ENCODE data around the gene CCDC112. TPM values are rescaled to one million over a fixed set of nuclear protein-coding genes. Genes with fewer than 3 reads are reported as not detected.

CCDC112 gene
- total and polyA plus RNA-seq, 10 donors = 3.4 to 12.7 (median 4.3) TPM

DNA sequence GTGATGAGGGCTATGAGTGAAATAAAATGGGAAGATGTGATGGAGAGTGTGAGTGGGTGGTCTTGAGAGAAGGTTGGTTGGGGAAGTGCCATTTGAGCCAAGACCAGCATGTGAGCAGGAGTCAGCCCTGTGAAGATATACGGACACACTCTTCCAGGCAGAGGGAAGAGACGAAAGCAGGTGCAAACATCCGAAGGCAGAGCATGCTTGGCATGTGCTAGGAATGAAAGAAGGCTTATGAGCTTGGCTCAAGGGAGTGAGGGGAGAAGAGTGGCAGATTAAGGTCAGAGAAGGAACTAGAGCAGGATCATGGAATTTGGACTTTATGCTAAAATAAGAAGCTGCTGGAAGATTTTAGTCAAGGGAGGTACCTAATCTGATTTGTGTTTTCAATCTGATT lies 23.6 kb upstream of the CCDC112 start:
- peaks cover 0 to 5% (median 0%) of the 10 kb centered on the region in 7 donors for H3K27me3 ChIP-seq (replicated peaks in 1 of 7)
- TF ChIP-seq POLR2AphosphoS5 (IDR thresholded peaks at IDR 0.05) (no peak), POLR2A (IDR thresholded peaks at IDR 0.05) (no peak)
- TF ChIP-seq, protein P1, sequence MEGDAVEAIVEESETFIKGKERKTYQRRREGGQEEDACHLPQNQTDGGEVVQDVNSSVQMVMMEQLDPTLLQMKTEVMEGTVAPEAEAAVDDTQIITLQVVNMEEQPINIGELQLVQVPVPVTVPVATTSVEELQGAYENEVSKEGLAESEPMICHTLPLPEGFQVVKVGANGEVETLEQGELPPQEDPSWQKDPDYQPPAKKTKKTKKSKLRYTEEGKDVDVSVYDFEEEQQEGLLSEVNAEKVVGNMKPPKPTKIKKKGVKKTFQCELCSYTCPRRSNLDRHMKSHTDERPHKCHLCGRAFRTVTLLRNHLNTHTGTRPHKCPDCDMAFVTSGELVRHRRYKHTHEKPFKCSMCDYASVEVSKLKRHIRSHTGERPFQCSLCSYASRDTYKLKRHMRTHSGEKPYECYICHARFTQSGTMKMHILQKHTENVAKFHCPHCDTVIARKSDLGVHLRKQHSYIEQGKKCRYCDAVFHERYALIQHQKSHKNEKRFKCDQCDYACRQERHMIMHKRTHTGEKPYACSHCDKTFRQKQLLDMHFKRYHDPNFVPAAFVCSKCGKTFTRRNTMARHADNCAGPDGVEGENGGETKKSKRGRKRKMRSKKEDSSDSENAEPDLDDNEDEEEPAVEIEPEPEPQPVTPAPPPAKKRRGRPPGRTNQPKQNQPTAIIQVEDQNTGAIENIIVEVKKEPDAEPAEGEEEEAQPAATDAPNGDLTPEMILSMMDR (IDR thresholded peaks at IDR 0.05 in 8 of 11, conservative IDR thresholded peaks at IDR 0.05 in 3 of 11) = no peak
- 84 to 93% (median 87%) methylated on average over 3 of the region's 3 CpGs for WGBS, 5 donors

DNA sequence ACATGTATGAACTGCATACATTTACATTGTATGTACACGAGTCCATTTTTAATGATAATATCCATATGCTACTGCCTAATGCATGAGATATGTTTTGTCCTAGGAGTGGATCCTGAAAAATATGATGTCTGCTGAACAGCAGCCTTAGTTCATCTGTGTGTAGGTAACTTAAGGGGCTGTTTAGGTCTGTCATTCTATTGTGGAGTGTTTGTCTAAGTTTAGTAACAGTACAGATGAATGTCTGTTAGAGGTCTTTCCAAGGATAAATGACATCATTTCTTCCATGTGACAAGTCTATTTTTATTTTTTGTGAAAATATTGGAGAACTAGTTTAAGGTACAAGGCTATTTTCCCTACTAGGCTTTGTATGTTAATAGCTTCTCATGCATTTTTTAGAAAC lies 22.6 kb upstream of the CCDC112 start:
- 0% methylated on average over 1 of the region's 1 CpG for WGBS, 5 donors
- TF ChIP-seq, protein P1 (IDR thresholded peaks at IDR 0.05 in 8 of 11, conservative IDR thresholded peaks at IDR 0.05 in 3 of 11) = no peak
- no peak for TF ChIP-seq POLR2AphosphoS5 (IDR thresholded peaks at IDR 0.05)
- no peak for TF ChIP-seq POLR2A (IDR thresholded peaks at IDR 0.05)
- peaks cover 0 to 3% (median 0%) of the 10 kb centered on the region in 7 donors for H3K27me3 ChIP-seq (replicated peaks in 1 of 7)
- H3K36me3 ChIP-seq = no peaks in the 10 kb centered on the region
- H3K4me3 ChIP-seq = no peak overlapping the region
- intact Hi-C loops (cut with DNase I; ENCODE audit: low total_unique reads) = loop anchor here (10.0 kb wide), 1 partner anchor 516 kb away; no protein-coding TSS in a partner anchor
- DNase-seq = no peak
- H3K27ac ChIP-seq = no peak overlapping the region
- H3K9me3 ChIP-seq = no peaks in the 10 kb centered on the region
- no peaks in the 10 kb centered on the region for H3K4me1 ChIP-seq

More for the DNA sequence above, 23.6 kb upstream of the CCDC112 start:
- Histone ChIP-seq H3K36me3 (no peaks in the 10 kb centered on the region), H3K4me3 (no peak overlapping the region), H3K9me3 (no peaks in the 10 kb centered on the region), H3K27ac (no peak overlapping the region), H3K4me1 (no peaks in the 10 kb centered on the region)
- no peak for DNase-seq
- intact Hi-C loops (cut with DNase I; ENCODE audit: low total_unique reads) = no loop called here

DNA sequence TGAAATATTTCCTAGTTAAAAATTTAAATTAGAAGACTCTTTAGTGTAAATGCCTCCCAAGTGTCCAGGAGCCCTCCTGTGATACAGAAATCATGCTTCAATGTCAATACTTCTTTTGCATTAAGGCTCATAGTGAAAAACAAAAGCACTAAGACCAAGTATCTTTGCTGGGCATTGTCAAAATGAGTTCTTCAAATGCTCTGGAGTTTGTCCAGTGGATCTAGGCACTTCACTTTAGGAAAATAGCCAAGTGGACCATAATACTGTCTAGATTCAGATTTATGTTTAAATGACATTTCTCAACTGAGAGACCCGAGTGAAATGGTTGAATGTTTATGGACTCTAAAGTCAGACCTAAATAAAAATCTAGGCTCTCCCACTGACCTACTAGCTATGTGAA lies 21.3 kb upstream of the CCDC112 start:
- Histone ChIP-seq H3K27ac (no peak overlapping the region), H3K4me1 (no peaks in the 10 kb centered on the region), H3K27me3 (replicated peaks in 1 of 7) (peaks cover 0 to 3% (median 0%) of the 10 kb centered on the region in 7 donors), H3K36me3 (no peaks in the 10 kb centered on the region), H3K9me3 (no peaks in the 10 kb centered on the region), H3K4me3 (no peak overlapping the region)
- no peak for DNase-seq
- WGBS, 5 donors = 70 to 76% (median 71%) methylated on average over 1 of the region's 1 CpG
- intact Hi-C loops (cut with DNase I; ENCODE audit: low total_unique reads) = loop anchor here (10.0 kb wide), 1 partner anchor 517 kb away; no protein-coding TSS in a partner anchor
- TF ChIP-seq, protein P1 (IDR thresholded peaks at IDR 0.05 in 8 of 11, conservative IDR thresholded peaks at IDR 0.05 in 3 of 11) = no peak
- TF ChIP-seq POLR2AphosphoS5 (IDR thresholded peaks at IDR 0.05) = no peak
- TF ChIP-seq POLR2A (IDR thresholded peaks at IDR 0.05) = no peak

DNA sequence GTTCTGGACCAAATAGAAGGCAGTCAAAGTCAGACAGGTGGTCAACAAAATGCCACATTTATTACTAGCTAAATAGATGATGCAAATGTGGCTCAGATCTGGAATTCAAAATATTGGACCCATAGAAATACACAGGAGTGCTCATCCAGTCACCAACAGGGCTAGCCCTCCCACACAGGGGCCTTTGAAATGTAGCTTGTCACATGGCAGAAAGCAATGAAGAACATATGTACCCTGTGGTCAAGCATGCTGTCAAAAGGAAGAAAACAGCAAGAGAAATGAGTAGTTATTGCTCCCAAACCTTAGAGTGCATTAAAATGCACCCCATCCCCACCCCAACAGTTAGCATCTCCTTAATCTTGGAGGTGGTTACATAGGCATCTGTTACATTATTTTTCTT lies 20.9 kb upstream of the CCDC112 start:
- TF ChIP-seq POLR2A (IDR thresholded peaks at IDR 0.05) (no peak), POLR2AphosphoS5 (IDR thresholded peaks at IDR 0.05) (no peak)
- TF ChIP-seq, protein P1 (IDR thresholded peaks at IDR 0.05 in 8 of 11, conservative IDR thresholded peaks at IDR 0.05 in 3 of 11) = no peak
- H3K27me3 ChIP-seq (replicated peaks in 1 of 7) = peaks cover 0 to 3% (median 0%) of the 10 kb centered on the region in 7 donors
- no peak for DNase-seq
- no peaks in the 10 kb centered on the region for H3K36me3 ChIP-seq
- intact Hi-C loops (cut with DNase I; ENCODE audit: low total_unique reads) = loop anchor here (10.0 kb wide), 1 partner anchor 517 kb away; no protein-coding TSS in a partner anchor
- H3K27ac ChIP-seq = no peak overlapping the region
- H3K4me1 ChIP-seq = no peaks in the 10 kb centered on the region
- H3K4me3 ChIP-seq = no peak overlapping the region
- no peaks in the 10 kb centered on the region for H3K9me3 ChIP-seq
